ENCODE results near the gene TBC1D10B.

DNA sequence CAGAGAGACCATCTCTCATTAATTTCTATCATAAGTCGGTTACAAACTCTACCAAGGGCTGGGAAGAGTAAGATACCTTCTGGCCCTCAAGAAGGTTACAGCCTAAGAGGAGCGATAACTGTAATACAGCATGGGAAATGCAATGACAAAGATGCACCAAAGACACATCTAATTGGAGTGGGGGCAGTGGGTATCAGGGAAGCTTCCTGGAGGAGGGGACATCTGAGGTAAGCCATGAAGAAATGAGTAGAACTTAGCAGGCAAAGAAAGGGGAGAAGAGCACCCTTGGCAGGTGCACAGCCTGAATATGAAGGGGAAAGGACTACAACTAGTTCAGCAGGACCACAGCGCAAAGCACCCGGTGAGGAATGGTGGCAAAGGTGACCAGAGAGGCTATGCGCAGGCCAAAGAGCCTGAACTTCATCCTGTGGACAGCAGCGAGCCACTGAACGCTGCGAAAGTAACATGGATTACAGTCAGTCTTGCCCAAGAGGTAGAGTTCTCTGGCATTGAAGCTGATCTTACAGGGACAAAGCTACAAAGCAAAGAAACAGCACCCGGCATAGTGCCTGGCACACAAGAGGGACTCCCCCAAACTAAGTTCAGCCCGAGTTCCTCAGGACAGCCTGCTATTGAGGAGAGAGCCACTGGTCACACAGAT is 2.8 kb downstream of the TBC1D10B start:
- no peak for TF ChIP-seq POLR2A (IDR thresholded peaks at IDR 0.05)
- TF ChIP-seq, protein P1, sequence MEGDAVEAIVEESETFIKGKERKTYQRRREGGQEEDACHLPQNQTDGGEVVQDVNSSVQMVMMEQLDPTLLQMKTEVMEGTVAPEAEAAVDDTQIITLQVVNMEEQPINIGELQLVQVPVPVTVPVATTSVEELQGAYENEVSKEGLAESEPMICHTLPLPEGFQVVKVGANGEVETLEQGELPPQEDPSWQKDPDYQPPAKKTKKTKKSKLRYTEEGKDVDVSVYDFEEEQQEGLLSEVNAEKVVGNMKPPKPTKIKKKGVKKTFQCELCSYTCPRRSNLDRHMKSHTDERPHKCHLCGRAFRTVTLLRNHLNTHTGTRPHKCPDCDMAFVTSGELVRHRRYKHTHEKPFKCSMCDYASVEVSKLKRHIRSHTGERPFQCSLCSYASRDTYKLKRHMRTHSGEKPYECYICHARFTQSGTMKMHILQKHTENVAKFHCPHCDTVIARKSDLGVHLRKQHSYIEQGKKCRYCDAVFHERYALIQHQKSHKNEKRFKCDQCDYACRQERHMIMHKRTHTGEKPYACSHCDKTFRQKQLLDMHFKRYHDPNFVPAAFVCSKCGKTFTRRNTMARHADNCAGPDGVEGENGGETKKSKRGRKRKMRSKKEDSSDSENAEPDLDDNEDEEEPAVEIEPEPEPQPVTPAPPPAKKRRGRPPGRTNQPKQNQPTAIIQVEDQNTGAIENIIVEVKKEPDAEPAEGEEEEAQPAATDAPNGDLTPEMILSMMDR (IDR thresholded peaks at IDR 0.05), result no peak

Data from adrenal gland (tissue), 5 donors.